ENCODE results near the gene DIP2C.
"Not testable (repeated sequence)": the region's sequence is repeated elsewhere in the genome, so short reads cannot be mapped to it uniquely, and the experiment has no call there.

DIP2C gene

GRCh38 chr10:551373-552252 is 137.9 kb downstream of the DIP2C start:
- no peak for DNase-seq

- DNase-seq: no peak
Observed at GRCh38 chr10:550665-551372, 138.6 kb downstream of the DIP2C start.

- no peak for DNase-seq
Observed at GRCh38 chr10:549391-549790, 140.1 kb downstream of the DIP2C start.

- no peak for DNase-seq
Observed at GRCh38 chr10:548238-548901, 141.1 kb downstream of the DIP2C start.

GRCh38 chr10:547591-548081 is 141.8 kb downstream of the DIP2C start:
- no peak for DNase-seq

DNA sequence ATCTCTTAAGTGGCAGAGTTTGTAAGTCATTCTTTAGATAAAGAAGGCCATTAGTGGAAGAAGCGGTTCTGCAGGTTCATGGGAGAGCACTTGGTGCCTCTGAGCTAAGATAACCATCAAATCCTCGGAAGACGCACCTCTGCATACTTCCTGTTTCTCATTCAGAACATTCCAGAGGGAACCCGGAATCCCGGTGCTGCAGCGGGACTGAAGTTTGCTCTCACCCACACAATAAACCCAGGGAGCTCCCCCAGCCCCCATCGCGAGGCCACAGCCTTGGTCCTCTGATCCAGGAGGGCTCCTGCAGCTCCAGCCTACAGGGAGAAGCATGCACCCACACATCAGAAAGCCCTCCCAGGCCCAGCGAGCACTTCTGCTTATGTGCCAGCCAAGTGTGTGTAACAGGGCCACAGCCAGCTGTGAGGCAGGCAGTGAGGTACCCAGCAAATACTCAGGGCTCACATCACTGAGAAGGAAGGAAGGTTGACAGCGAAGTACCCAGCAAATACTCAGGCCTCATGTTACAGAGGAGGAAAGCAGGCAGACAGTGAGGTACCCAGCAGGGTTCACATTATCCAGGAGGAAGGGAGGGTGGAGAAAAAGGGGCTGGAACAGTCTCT is 142.4 kb downstream of the DIP2C start:
- no peak for DNase-seq

- DNase-seq: no peak
Observed at GRCh38 chr10:546451-546850, 143.0 kb downstream of the DIP2C start.

GRCh38 chr10:543862-544822 is 145.3 kb downstream of the DIP2C start:
- no peak for DNase-seq

DNA sequence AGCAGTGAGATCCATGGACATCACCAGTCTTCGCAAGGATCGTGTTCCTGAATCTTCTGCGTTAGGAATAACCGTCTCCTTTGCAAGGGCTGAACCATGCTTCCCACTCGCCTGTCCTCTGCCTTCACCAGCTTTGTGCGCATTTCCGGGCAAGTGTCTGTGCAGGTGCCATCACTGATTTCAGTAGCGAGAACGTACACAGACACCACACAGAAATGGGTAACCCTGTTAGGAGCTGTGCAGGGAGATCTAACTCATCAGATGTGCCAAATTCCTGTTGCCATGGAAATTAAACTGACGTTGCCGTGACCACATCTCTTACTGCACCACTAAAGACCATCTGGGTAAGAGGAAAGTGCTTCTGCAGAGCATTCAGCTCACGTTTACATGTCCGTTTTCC is 146.3 kb downstream of the DIP2C start:
- no peak for DNase-seq

GRCh38 chr10:541750-542371 is 147.6 kb downstream of the DIP2C start:
- no peak for DNase-seq

DNA sequence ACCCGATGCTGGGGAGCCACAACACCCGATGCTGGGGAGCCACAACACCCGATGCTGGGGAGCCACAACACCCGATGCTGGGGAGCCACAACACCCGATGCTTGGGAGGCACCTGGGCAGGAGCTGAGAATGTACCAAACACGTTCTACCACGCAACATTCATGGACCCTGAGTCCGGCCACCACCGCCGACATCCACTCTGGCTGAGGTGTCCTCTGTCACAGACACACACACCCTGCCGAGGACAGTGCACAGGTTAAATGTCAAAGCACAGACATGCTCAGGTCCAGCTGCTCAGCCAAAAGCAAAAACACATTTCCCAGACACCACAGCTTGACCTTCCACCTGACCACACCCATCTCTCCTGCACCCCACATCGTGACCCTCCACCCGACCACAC is 148.4 kb downstream of the DIP2C start:
- DNase-seq: no peak

- DNase-seq: no peak
Observed at GRCh38 chr10:538895-539294, 150.6 kb downstream of the DIP2C start.

DNA sequence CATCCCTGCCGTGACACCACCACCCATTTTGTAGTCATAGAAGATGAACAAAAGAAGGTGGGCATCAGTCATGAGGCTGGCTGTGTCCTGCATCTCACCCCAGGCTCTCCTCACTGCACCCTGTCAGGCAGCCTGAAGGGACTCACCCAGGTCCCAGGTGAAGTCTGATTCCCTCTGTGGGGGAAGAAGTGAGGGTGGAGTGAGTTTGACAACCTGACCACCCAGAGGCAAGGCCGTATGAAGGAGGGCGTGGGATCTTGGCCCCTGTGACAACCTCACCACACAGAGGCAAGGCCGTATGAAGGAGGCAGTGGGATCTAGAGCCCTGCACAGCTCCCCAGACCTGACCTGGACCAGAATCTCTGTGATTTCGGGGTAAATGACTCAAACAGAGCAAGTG is 152.5 kb downstream of the DIP2C start:
- DNase-seq: no peak

DNA sequence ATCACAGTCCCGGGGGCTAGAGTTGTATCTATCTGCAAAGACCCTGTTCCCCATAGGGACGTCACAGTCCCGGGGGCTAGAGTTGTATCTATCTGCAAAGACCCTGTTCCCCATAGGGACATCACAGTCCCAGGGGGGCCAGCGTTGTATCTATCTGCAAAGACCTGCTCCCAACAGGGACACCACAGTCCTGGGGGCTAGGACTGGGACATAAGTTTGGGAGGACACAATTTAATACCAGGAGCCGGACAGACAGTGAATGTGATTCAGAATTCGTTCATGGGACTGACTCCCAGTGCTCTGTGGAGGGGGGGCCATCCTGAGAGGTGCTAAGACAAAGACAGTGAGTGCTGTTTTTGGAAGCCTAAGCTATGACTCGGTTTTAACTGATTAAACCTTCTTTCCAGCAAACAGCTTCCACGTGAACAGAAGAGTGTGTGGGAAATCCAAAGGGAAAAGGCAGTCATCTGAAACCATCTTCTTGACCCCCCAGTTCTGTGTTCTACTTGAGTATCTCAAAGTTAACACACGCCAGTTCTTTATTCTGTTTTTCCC is 153.0 kb downstream of the DIP2C start:
- no peak for DNase-seq

DNA sequence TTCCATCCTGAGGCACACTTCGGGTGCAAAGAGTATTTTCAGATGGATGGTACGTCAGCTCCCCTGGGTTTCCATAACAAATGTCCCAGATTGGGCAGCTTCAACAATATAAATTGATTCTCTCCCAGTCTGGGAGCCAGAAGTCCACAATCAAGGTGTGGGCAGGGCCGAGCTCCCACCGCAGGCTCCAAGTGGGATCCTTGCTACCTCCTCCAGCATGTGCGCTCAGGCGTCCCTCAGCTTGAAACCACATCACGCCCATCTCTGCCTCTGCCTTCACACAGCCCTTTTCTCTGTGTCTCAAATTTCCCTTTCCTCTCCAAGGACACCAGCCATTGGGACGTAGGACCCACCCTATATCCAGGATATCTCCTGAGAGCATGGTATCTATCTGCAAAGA is 153.5 kb downstream of the DIP2C start:
- DNase-seq: no peak

- DNase-seq: no peak
Observed at GRCh38 chr10:535051-535450, 154.4 kb downstream of the DIP2C start.

GRCh38 chr10:534047-534566 is 155.4 kb downstream of the DIP2C start:
- DNase-seq: no peak

DNA sequence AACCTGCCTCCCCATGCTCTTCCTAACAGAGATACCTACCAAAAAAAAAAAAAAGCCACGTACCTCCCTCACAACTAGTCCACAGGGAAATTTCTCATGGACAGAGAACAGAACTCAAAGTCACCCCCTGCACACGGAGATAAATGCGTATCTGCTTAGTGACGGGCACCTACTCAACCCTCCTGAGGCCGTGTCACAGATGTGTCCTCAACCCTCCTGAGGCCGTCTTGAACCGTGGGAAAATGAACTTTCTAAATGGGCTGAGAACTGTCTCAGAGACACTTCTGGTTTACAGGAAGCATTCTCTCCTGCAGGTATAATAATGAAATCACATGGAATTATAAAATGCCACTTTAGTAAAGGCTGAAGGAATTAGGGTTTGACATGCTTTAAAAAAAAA is 155.9 kb downstream of the DIP2C start:
- no peak for DNase-seq

DNA sequence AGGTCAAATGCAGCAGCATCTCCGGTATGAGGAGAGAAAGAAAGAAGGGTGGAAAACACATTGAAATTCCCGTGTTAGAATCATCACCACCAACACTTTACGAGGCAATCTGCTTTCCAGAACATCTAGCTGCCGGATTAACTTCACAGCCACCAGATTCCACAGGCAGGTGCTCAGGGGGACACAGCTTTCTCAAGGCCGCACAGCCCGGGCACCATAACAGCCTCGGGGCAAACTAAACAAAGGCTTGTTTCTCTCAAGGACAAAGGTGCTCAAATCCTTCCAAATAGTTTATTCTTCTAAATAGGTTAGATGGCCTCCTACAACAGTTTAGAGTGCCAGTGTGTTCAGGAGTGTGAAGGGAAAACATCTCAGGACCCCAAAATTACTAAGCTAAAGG is 156.3 kb downstream of the DIP2C start:
- DNase-seq: no peak

GRCh38 chr10:532331-532730 is 157.1 kb downstream of the DIP2C start:
- DNase-seq: not testable (repeated sequence)

- DNase-seq: no peak
Observed at GRCh38 chr10:531541-531940, 157.9 kb downstream of the DIP2C start.
